Activated naive CD8-positive, alpha-beta T cell treated with anti-CD3 and anti-CD28 coated beads, Interleukin-2, amount 10 ng/mL, durations not matched to agents 7 days and 5 days (primary cell): ENCODE measurements around the gene OVOL2. TPM values are rescaled to one million over a fixed set of nuclear protein-coding genes. Genes with fewer than 3 reads are reported as not detected.

Source experiments
- total RNA-seq, 2 experiments: library from RNA; stranded (reverse); gene quantifications; one replicate each; pipeline ENCODE4 v1.2.3, GENCODE V29; 2021

OVOL2 gene
- total RNA-seq, 2 experiments from 2014 or later: not detected

Other genes starting within 250 kb of the OVOL2 start
- gene SNX5, start 89.1 kb downstream of the OVOL2 start, total RNA-seq: 100 to 1,000 TPM; 127 to 131 TPM
- 10 to 100 TPM; 32.2 to 37.5 TPM for gene MGME1, start 88.9 kb downstream of the OVOL2 start, total RNA-seq
- gene KAT14, start 79.9 kb upstream of the OVOL2 start, total RNA-seq: 10 to 100 TPM; 17.7 to 18.0 TPM
- gene PET117, start 79.9 kb upstream of the OVOL2 start, total RNA-seq: 10 to 100 TPM; 13.1 to 15.7 TPM
- gene ZNF133, start 230.6 kb upstream of the OVOL2 start, total RNA-seq: 1 to 10 TPM; 9.2 TPM